Neural progenitor cell (in vitro differentiated cells): Measurements from ENCODE around the gene FRYL.

Source experiments
- CTCF ChIP-seq: fragments of 200-600 bp; sonication (generic); IDR thresholded peaks from 2 replicates; pipeline ENCODE4 v1.5.1; 2017; ENCODE audit warnings: antibody characterized with exemption, mild to moderate bottlenecking
- EZH2 ChIP-seq: fragments of 200-600 bp; sonication (generic); IDR thresholded peaks from 2 replicates; pipeline ENCODE4 v1.6.1; 2017; ENCODE audit warnings: antibody characterized with exemption, mild to moderate bottlenecking, moderate library complexity

- TF ChIP-seq CTCF = no peak
- no peak for TF ChIP-seq EZH2
These were observed 139.9 kb downstream of the FRYL start for GRCh38 chr4:48640225-48640624.
